Endodermal cell (in vitro differentiated cells): Measurements from ENCODE around the gene LAMB4. TPM values are rescaled to one million over a fixed set of nuclear protein-coding genes. Genes with fewer than 3 reads are reported as not detected.
"Not testable (repeated sequence)": the region's sequence is repeated elsewhere in the genome, so short reads cannot be mapped to it uniquely, and the experiment has no call there.

Experiments
- DNase-seq: peaks from one replicate; pipeline ENCODE4 v3.0.0-alpha.2; 2017
- H3K27ac ChIP-seq: 2 replicates; pipeline ENCODE4 v1.5.1; 2013; ENCODE audit warnings: mild to moderate bottlenecking, low read depth, low read length, moderate library complexity
- H3K27me3 ChIP-seq: 2 replicates; pipeline ENCODE4 v1.6.1; 2013; ENCODE audit warnings: mild to moderate bottlenecking, low read length, moderate library complexity; ENCODE audit not compliant: insufficient read depth, control insufficient read depth, poor library complexity, severe bottlenecking
- H3K36me3 ChIP-seq: 2 replicates; pipeline ENCODE4 v1.7.0; 2013; ENCODE audit warnings: mild to moderate bottlenecking, low read length, moderate library complexity; ENCODE audit not compliant: control insufficient read depth, insufficient read depth
- H3K4me1 ChIP-seq: one replicate; pipeline ENCODE4 v1.7.0; 2013; ENCODE audit warnings: low read length; ENCODE audit not compliant: control insufficient read depth, insufficient read depth
- H3K4me3 ChIP-seq: 2 replicates; pipeline ENCODE4 v1.5.1; 2013; ENCODE audit warnings: mild to moderate bottlenecking, low read length, moderate library complexity
- H3K9ac ChIP-seq: 2 replicates; pipeline ENCODE4 v1.6.1; 2013; ENCODE audit warnings: mild to moderate bottlenecking, low read length, moderate library complexity; ENCODE audit not compliant: poor library complexity, severe bottlenecking; ENCODE audit errors: extremely low read depth
- H3K9me3 ChIP-seq: 2 replicates; pipeline ENCODE4 v1.6.1; 2013; ENCODE audit warnings: mild to moderate bottlenecking, low read length, moderate library complexity; ENCODE audit not compliant: control insufficient read depth
- H3K27ac Mint-ChIP-seq: 2 replicates; pipeline ENCODE4 v1.8.0; 2020; ENCODE audit warnings: mixed read lengths
- H3K27me3 Mint-ChIP-seq: 2 replicates; pipeline ENCODE4 v1.8.0; 2021; ENCODE audit warnings: mild to moderate bottlenecking, mixed read lengths; ENCODE audit not compliant: insufficient read depth
- H3K36me3 Mint-ChIP-seq: 2 replicates; pipeline ENCODE4 v1.8.0; 2020; ENCODE audit warnings: low read depth, mixed read lengths
- H3K4me1 Mint-ChIP-seq: 2 replicates; pipeline ENCODE4 v1.8.0; 2020; ENCODE audit warnings: mixed read lengths
- H3K4me3 Mint-ChIP-seq: 2 replicates; pipeline ENCODE4 v1.8.0; 2020; ENCODE audit warnings: mild to moderate bottlenecking, moderate library complexity, mixed read lengths
- H3K9me3 Mint-ChIP-seq: 2 replicates; pipeline ENCODE4 v1.8.0; 2020; ENCODE audit warnings: mild to moderate bottlenecking, mixed read lengths
- CTCF ChIP-seq: fragments of 200-600 bp; sonication (generic); conservative IDR thresholded peaks from 2 replicates; pipeline ENCODE4 v1.5.0; 2021; ENCODE audit warnings: antibody characterized with exemption, mild to moderate bottlenecking
- WGBS, 2 experiments: methylation state at CpG; one replicate each; pipeline versions ENCODE4 v1.1.5 to v1.1.7; 2013; ENCODE audit warnings: missing lambda C conversion rate in 2 of 2, mixed read lengths in 1 of 2; ENCODE audit not compliant: insufficient coverage in 1 of 2, insufficient read length in 1 of 2; 5-methylcytosine and 5-hydroxymethylcytosine counted together
- total RNA-seq, 2 donors: library from RNA; stranded (reverse); fragmentation: NEBNext Ultra II Directional in 1 of 2; extraction: Animal tissue kit (Norgen Biotek cat#: 25700) in 1 of 2; gene quantifications; 2 replicates in 1 of 2; 3 replicates in 1 of 2; pipeline ENCODE4 v1.2.1, GENCODE V29; 2021

The LAMB4 gene
- total RNA-seq, 2 donors from 2014 or later = not detected

GRCh38 chr7:108033309-108033708 is 96.9 kb downstream of the LAMB4 start:
- peak; percentile 77 for DNase-seq
- H3K27ac ChIP-seq, H3K4me3 Mint-ChIP-seq, H3K36me3 Mint-ChIP-seq, H3K9me3 ChIP-seq, H3K27me3 Mint-ChIP-seq, H3K9me3 Mint-ChIP-seq, H3K36me3 ChIP-seq, H3K9ac ChIP-seq, H3K4me3 ChIP-seq, H3K27me3 ChIP-seq: not testable (repeated sequence)
- H3K27ac Mint-ChIP-seq = peak overlapping the region; percentile 6
- peaks cover 11% of the 10 kb centered on the region for H3K4me1 ChIP-seq
- TF ChIP-seq CTCF = peak; percentile 75
- WGBS, 2 experiments = 85 to 89% methylated on average over 8 of the region's 8 CpGs
- peaks cover 33% of the 10 kb centered on the region for H3K4me1 Mint-ChIP-seq

- Histone ChIP-seq H3K27ac (no peak overlapping the region), H3K9me3 (no peaks in the 10 kb centered on the region), H3K27me3 (no peaks in the 10 kb centered on the region), H3K9ac (no peak overlapping the region), H3K4me3 (no peak overlapping the region), H3K36me3 (no peaks in the 10 kb centered on the region), H3K4me1 (peaks cover 7% of the 10 kb centered on the region)
- H3K4me1 Mint-ChIP-seq = peaks cover 22% of the 10 kb centered on the region
- no peak overlapping the region for H3K27ac Mint-ChIP-seq
- DNase-seq = no peak
- no peaks in the 10 kb centered on the region for H3K27me3 Mint-ChIP-seq
- no peaks in the 10 kb centered on the region for H3K9me3 Mint-ChIP-seq
- H3K36me3 Mint-ChIP-seq = no peaks in the 10 kb centered on the region
- no peak overlapping the region for H3K4me3 Mint-ChIP-seq
- no peak for TF ChIP-seq CTCF
- WGBS, 2 experiments = 92 to 100% methylated on average over 2 to 3 of the region's 3 CpGs
Measured at GRCh38 chr7:108030516-108030915, 99.6 kb downstream of the LAMB4 start.

GRCh38 chr7:108029034-108029433 is 101.1 kb downstream of the LAMB4 start:
- Mint-ChIP-seq H3K4me3 (no peak overlapping the region), H3K4me1 (peaks cover 14% of the 10 kb centered on the region), H3K27ac (no peak overlapping the region), H3K9me3 (no peaks in the 10 kb centered on the region), H3K36me3 (no peaks in the 10 kb centered on the region), H3K27me3 (no peaks in the 10 kb centered on the region)
- DNase-seq = no peak
- Histone ChIP-seq H3K36me3 (no peaks in the 10 kb centered on the region), H3K4me3 (no peak overlapping the region), H3K4me1 (peaks cover 6% of the 10 kb centered on the region), H3K9ac (no peak overlapping the region), H3K27me3 (no peaks in the 10 kb centered on the region), H3K9me3 (no peaks in the 10 kb centered on the region), H3K27ac (no peak overlapping the region)
- no peak for TF ChIP-seq CTCF
- 98% methylated on average over 2 of the region's 3 CpGs; no CpG with 5 or more reads in 1 of the 2 experiments for WGBS, 2 experiments
